Neural cell (in vitro differentiated cells): ENCODE results near the gene ZNF280C. TPM values are rescaled to one million over a fixed set of nuclear protein-coding genes. Genes with fewer than 3 reads are reported as not detected.
A peak's percentile ranks its signal among the peaks of the same experiment; 100 is the strongest.

Experiments used
- H2AFZ ChIP-seq: fragments of 200-600, 300-800 bp; sonication (generic), shearing (Covaris generic); 2 replicates; pipeline ENCODE4 v1.6.0; 2014; ENCODE audit warnings: low read depth, mild to moderate bottlenecking, antibody characterized with exemption, low read length, moderate library complexity
- H3F3A ChIP-seq: fragments of 200-600 bp; shearing (Covaris generic); 2 replicates; pipeline ENCODE4 v1.6.1; 2016; ENCODE audit warnings: mild to moderate bottlenecking, moderate library complexity, mixed read lengths, antibody characterized with exemption, low read length; ENCODE audit not compliant: insufficient read depth, poor library complexity, severe bottlenecking
- H3K27ac ChIP-seq: fragments of 200-600, 300-800 bp; sonication (generic), shearing (Covaris generic); 2 replicates; pipeline ENCODE4 v1.5.1; 2014; ENCODE audit warnings: mild to moderate bottlenecking, low read length, moderate library complexity
- H3K27me3 ChIP-seq: fragments of 300-800, 200-600 bp; sonication (generic), shearing (Covaris generic); 2 replicates; pipeline ENCODE4 v1.6.0; 2014; ENCODE audit warnings: mild to moderate bottlenecking, low read depth, low read length, moderate library complexity; ENCODE audit not compliant: insufficient read depth
- H3K36me3 ChIP-seq: fragments of 300-800, 200-600 bp; sonication (generic), shearing (Covaris generic); 2 replicates; pipeline ENCODE4 v1.5.1; 2014; ENCODE audit warnings: mild to moderate bottlenecking, antibody characterized with exemption, low read length, moderate library complexity; ENCODE audit not compliant: insufficient read depth
- H3K4me2 ChIP-seq: fragments of 300-800, 200-600 bp; sonication (generic), shearing (Covaris generic); 2 replicates; pipeline ENCODE4 v1.6.0; 2014; ENCODE audit warnings: mild to moderate bottlenecking, low read length
- H3K4me3 ChIP-seq: fragments of 300-800, 200-600 bp; sonication (generic), shearing (Covaris generic); 2 replicates; pipeline ENCODE4 v1.5.1; 2014; ENCODE audit warnings: mild to moderate bottlenecking, low read length, moderate library complexity
- H3K79me2 ChIP-seq: fragments of 200-600 bp; shearing (Covaris generic); replicated peaks from 2 replicates; pipeline ENCODE4 v1.6.0; 2014; ENCODE audit warnings: mild to moderate bottlenecking, low read length, moderate library complexity; ENCODE audit not compliant: insufficient read depth
- H3K9ac ChIP-seq: fragments of 300-800, 200-600 bp; sonication (generic), shearing (Covaris generic); 2 replicates; pipeline ENCODE4 v1.6.1; 2016; ENCODE audit warnings: mild to moderate bottlenecking, low read length, mixed read lengths
- H3K9me2 ChIP-seq: fragments of 200-600 bp; shearing (Covaris generic); 2 replicates; pipeline ENCODE4 v1.6.1; 2016; ENCODE audit warnings: mild to moderate bottlenecking, low read length, mixed read lengths; ENCODE audit not compliant: insufficient read depth
- H3K9me3 ChIP-seq: fragments of 200-600, 300-800 bp; sonication (generic), shearing (Covaris generic); 2 replicates; pipeline ENCODE4 v1.6.1; 2016; ENCODE audit warnings: mild to moderate bottlenecking, mixed run types, low read length, moderate library complexity, mixed read lengths
- H4K20me1 ChIP-seq: fragments of 200-600 bp; shearing (Covaris generic); 2 replicates; pipeline ENCODE4 v1.6.1; 2016; ENCODE audit warnings: mild to moderate bottlenecking, mixed run types; ENCODE audit not compliant: insufficient read depth
- EP300 ChIP-seq: fragments of 450-650 bp; conservative IDR thresholded peaks from 2 replicates; pipeline ENCODE4 v1.6.1; 2014; ENCODE audit warnings: antibody characterized with exemption, mild to moderate bottlenecking, moderate library complexity; ENCODE audit not compliant: poor library complexity, severe bottlenecking
- EZH2 ChIP-seq: fragments of 200-600, 300-800 bp; shearing (Covaris generic), sonication (generic); IDR thresholded peaks from 2 replicates; pipeline ENCODE4 v1.6.1; 2014; ENCODE audit warnings: antibody characterized with exemption, low read length, borderline replicate concordance, mild to moderate bottlenecking; ENCODE audit not compliant: insufficient read depth, poor library complexity, severe bottlenecking
- MXI1 ChIP-seq: fragments of 450-650 bp; conservative IDR thresholded peaks from 2 replicates; pipeline ENCODE4 v1.6.1; 2014; ENCODE audit warnings: antibody characterized with exemption, mild to moderate bottlenecking; ENCODE audit not compliant: poor library complexity, severe bottlenecking
- POLR2AphosphoS5 ChIP-seq: IDR thresholded peaks from 2 replicates; pipeline ENCODE4 v1.6.1; 2012
- RAD21 ChIP-seq: fragments of 450-650 bp; conservative IDR thresholded peaks from 2 replicates; pipeline ENCODE4 v1.6.1; 2014; ENCODE audit warnings: antibody characterized with exemption, mild to moderate bottlenecking, moderate library complexity
- SMC3 ChIP-seq: fragments of 450-650 bp; conservative IDR thresholded peaks from 2 replicates; pipeline ENCODE4 v1.6.1; 2014; ENCODE audit warnings: antibody characterized with exemption, mild to moderate bottlenecking, moderate library complexity; ENCODE audit not compliant: poor library complexity
- TAF1 ChIP-seq: IDR thresholded peaks from 2 replicates; pipeline ENCODE4 v1.6.1; 2012; ENCODE audit warnings: low read depth
- polyA plus RNA-seq: library from polyadenylated mRNA; depleted of rRNA; stranded (reverse); fragments of >200 nt; gene quantifications from 2 replicates; pipeline ENCODE4 v1.2.3, GENCODE V29; 2014
- TF ChIP-seq, protein P1 (sequence below): fragments of 450-650 bp; IDR thresholded peaks from 2 replicates; pipeline ENCODE4 v1.5.1; 2014; ENCODE audit warnings: antibody characterized with exemption, mild to moderate bottlenecking, moderate library complexity; ENCODE audit not compliant: poor library complexity, severe bottlenecking
- TF ChIP-seq, protein P2 (sequence below): IDR thresholded peaks from 2 replicates; pipeline ENCODE4 v1.6.1; 2012; ENCODE audit warnings: borderline replicate concordance

ZNF280C gene
- polyA plus RNA-seq, 1 donor from 2014 or later, result 9.5 TPM

DNA sequence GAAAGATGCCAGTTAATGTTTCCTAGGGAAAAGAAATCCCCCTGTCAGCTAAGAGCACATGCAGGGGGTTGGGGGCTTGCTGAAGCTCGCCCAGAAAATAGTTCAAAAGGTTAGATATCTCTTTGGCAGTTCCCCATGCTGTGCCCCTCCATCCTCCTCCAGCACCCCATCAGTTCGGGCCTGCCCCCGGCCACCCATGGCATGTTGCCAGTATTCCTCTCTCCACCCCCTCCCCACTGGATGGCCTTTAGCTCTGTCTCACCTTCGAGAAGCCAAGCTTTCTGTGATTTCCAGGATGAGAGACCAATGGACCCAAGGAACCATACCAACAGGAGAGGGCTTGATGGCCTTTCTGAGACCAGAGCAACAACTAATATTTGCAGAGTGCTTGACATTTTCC, 91.8 kb downstream of the ZNF280C start:
- no peaks in the 10 kb centered on the region for H3K9me3 ChIP-seq
- no peaks in the 10 kb centered on the region for H3K36me3 ChIP-seq
- no peak overlapping the region for H2AFZ ChIP-seq
- no peak for TF ChIP-seq RAD21
- no peak for TF ChIP-seq EP300
- no peak for TF ChIP-seq EZH2
- no peak for TF ChIP-seq TAF1
- TF ChIP-seq, protein P1, sequence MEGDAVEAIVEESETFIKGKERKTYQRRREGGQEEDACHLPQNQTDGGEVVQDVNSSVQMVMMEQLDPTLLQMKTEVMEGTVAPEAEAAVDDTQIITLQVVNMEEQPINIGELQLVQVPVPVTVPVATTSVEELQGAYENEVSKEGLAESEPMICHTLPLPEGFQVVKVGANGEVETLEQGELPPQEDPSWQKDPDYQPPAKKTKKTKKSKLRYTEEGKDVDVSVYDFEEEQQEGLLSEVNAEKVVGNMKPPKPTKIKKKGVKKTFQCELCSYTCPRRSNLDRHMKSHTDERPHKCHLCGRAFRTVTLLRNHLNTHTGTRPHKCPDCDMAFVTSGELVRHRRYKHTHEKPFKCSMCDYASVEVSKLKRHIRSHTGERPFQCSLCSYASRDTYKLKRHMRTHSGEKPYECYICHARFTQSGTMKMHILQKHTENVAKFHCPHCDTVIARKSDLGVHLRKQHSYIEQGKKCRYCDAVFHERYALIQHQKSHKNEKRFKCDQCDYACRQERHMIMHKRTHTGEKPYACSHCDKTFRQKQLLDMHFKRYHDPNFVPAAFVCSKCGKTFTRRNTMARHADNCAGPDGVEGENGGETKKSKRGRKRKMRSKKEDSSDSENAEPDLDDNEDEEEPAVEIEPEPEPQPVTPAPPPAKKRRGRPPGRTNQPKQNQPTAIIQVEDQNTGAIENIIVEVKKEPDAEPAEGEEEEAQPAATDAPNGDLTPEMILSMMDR, result no peak
- TF ChIP-seq SMC3, result no peak
- TF ChIP-seq, protein P2, sequence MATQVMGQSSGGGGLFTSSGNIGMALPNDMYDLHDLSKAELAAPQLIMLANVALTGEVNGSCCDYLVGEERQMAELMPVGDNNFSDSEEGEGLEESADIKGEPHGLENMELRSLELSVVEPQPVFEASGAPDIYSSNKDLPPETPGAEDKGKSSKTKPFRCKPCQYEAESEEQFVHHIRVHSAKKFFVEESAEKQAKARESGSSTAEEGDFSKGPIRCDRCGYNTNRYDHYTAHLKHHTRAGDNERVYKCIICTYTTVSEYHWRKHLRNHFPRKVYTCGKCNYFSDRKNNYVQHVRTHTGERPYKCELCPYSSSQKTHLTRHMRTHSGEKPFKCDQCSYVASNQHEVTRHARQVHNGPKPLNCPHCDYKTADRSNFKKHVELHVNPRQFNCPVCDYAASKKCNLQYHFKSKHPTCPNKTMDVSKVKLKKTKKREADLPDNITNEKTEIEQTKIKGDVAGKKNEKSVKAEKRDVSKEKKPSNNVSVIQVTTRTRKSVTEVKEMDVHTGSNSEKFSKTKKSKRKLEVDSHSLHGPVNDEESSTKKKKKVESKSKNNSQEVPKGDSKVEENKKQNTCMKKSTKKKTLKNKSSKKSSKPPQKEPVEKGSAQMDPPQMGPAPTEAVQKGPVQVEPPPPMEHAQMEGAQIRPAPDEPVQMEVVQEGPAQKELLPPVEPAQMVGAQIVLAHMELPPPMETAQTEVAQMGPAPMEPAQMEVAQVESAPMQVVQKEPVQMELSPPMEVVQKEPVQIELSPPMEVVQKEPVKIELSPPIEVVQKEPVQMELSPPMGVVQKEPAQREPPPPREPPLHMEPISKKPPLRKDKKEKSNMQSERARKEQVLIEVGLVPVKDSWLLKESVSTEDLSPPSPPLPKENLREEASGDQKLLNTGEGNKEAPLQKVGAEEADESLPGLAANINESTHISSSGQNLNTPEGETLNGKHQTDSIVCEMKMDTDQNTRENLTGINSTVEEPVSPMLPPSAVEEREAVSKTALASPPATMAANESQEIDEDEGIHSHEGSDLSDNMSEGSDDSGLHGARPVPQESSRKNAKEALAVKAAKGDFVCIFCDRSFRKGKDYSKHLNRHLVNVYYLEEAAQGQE, result no peak
- no peak for TF ChIP-seq POLR2AphosphoS5
- TF ChIP-seq MXI1, result no peak
- H3K9ac ChIP-seq, result no peak overlapping the region
- peak overlapping the region; percentile 58 for H3K4me3 ChIP-seq
- no peaks in the 10 kb centered on the region for H3K27me3 ChIP-seq
- H3F3A ChIP-seq, result no peaks in the 10 kb centered on the region
- peaks cover 30% of the 10 kb centered on the region for H3K79me2 ChIP-seq
- no peak overlapping the region for H3K4me2 ChIP-seq
- H3K27ac ChIP-seq, result no peak overlapping the region
- H4K20me1 ChIP-seq, result no peaks in the 10 kb centered on the region
- H3K9me2 ChIP-seq, result no peaks in the 10 kb centered on the region

DNA sequence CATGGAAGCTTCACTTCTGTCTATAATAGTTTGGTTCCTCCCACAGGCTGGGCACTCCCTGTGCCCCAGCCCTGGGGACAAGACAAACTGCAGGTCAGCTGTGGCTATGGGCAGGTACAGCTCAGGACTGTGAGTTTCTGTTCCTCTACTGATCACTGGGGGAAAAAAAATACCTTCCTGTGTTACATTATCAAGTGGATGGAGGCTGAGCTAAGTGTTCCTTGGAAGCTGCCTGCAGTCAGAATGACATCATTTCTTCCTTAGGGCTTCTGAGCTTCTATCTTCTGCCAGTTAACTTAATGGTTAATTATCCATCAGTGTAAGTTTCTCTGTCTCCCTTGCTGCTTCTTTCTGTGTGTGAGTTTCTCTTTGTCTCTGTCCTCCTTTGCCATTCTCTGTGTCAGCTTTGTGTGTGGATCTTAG, 92.3 kb downstream of the ZNF280C start:
- peak overlapping the region; percentile 25 for H3K4me2 ChIP-seq
- peaks cover 30% of the 10 kb centered on the region for H3K79me2 ChIP-seq
- H3K9ac ChIP-seq, result no peak overlapping the region
- H3K4me3 ChIP-seq, result peak overlapping the region; percentile 58
- no peaks in the 10 kb centered on the region for H4K20me1 ChIP-seq
- TF ChIP-seq RAD21 (no peak), POLR2AphosphoS5 (no peak), MXI1 (no peak), SMC3 (no peak), TAF1 (no peak), EZH2 (no peak)
- H3K9me3 ChIP-seq, result no peaks in the 10 kb centered on the region
- no peak overlapping the region for H2AFZ ChIP-seq
- H3K36me3 ChIP-seq, result no peaks in the 10 kb centered on the region
- no peaks in the 10 kb centered on the region for H3K9me2 ChIP-seq
- no peaks in the 10 kb centered on the region for H3K27me3 ChIP-seq
- H3K27ac ChIP-seq, result no peak overlapping the region
- no peaks in the 10 kb centered on the region for H3F3A ChIP-seq

DNA sequence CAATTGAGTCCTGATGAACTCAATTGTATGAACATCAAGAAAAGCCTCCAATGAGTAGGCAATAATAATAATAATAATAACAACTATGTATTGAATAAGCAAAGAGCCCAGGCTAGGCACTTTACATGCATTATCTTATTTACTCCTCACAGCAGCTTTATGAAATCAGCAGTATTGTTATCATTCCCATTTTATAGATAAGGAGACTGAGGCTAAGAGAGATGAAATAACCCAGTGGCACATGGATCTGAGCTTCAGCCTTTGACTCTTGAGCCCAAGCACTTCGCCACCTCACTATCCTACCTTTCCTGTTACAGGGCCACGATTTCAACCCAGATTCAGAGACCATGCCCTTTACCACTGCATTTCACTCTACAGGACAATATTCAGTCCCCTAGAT, 93.8 kb downstream of the ZNF280C start:
- no peaks in the 10 kb centered on the region for H3K36me3 ChIP-seq
- H3K27ac ChIP-seq, result no peak overlapping the region
- H3F3A ChIP-seq, result no peaks in the 10 kb centered on the region
- H3K4me2 ChIP-seq, result no peak overlapping the region
- no peaks in the 10 kb centered on the region for H3K9me2 ChIP-seq
- no peak overlapping the region for H2AFZ ChIP-seq
- TF ChIP-seq POLR2AphosphoS5, result no peak
- TF ChIP-seq EZH2, result no peak
- TF ChIP-seq SMC3, result no peak
- no peak for TF ChIP-seq MXI1
- TF ChIP-seq TAF1, result no peak
- no peak for TF ChIP-seq RAD21
- H3K4me3 ChIP-seq, result peak overlapping the region; percentile 91
- no peak overlapping the region for H3K9ac ChIP-seq
- H3K27me3 ChIP-seq, result no peaks in the 10 kb centered on the region
- H4K20me1 ChIP-seq, result no peaks in the 10 kb centered on the region
- H3K79me2 ChIP-seq, result peaks cover 30% of the 10 kb centered on the region
- no peaks in the 10 kb centered on the region for H3K9me3 ChIP-seq
